GM12891 (cell line): Measurements from ENCODE around the gene HDAC4.

ENCODE experiments used
- PAX5 ChIP-seq: IDR thresholded peaks from 2 replicates; pipeline ENCODE4 v1.6.1; 2011; ENCODE audit warnings: low read length, moderate library complexity, mild to moderate bottlenecking; ENCODE audit not compliant: insufficient read depth, severe bottlenecking
- POLR2A ChIP-seq: IDR thresholded peaks from 2 replicates; pipeline ENCODE4 v1.6.1; 2011; ENCODE audit warnings: low read depth, low read length, control low read depth
- POLR2AphosphoS5 ChIP-seq: IDR thresholded peaks from 2 replicates; pipeline ENCODE4 v1.6.1; 2011; ENCODE audit warnings: low read depth, low read length, control low read depth
- POU2F2 ChIP-seq: IDR thresholded peaks from 2 replicates; pipeline ENCODE4 v1.6.1; 2011; ENCODE audit warnings: low read depth, mild to moderate bottlenecking, control low read depth, low read length, moderate library complexity
- SPI1 ChIP-seq: IDR thresholded peaks from 2 replicates; pipeline ENCODE4 v1.6.1; 2011; ENCODE audit warnings: low read depth, low read length, control low read depth
- TAF1 ChIP-seq: IDR thresholded peaks from 2 replicates; pipeline ENCODE4 v1.6.1; 2011; ENCODE audit warnings: low read depth, low read length, control low read depth

DNA sequence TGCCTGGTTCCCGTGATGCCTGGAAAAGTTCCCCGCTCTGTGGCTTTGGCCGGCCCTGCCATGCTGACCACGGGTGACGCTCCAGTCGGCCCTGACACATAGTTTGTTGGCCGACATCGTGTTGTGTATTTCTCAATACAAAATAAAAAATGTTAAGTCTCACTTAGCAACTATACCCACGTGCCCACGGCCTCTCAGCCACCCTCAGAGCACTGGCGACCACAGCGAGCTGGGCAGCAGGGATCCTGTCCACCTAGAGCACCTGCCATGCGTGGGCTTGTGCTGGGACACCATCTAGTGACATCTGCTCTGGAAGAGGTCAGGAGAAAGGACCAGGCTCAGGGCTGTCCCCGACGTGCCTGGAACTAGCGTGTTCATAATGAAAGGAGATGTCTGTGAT is 261.7 kb downstream of the HDAC4 start:
- TF ChIP-seq POLR2AphosphoS5 (no peak), POLR2A (no peak), POU2F2 (no peak), SPI1 (no peak), TAF1 (no peak), PAX5 (no peak)
